Glomerular endothelial cell (primary cell): ENCODE measurements around the gene TSEN34. TPM values are rescaled to one million over a fixed set of nuclear protein-coding genes. Genes with fewer than 3 reads are reported as not detected.
"Not testable (repeated sequence)": the region's sequence is repeated elsewhere in the genome, so short reads cannot be mapped to it uniquely, and the experiment has no call there.

Experiments used
- DNase-seq: peaks from one replicate; pipeline ENCODE4 v3.0.0-alpha.2; 2011; ENCODE audit warnings: low read depth, low spot score; ENCODE audit errors: extremely low read depth
- total RNA-seq: library from RNA; depleted of rRNA; stranded (reverse); fragments of >200 nt; gene quantifications from 2 replicates; pipeline ENCODE4 v1.2.3, GENCODE V29; 2015

Gene TSEN34
- total RNA-seq, 1 donor from 2014 or later = 92.9 TPM

GRCh38 chr19:54230031-54230430 is 38.9 kb downstream of the TSEN34 start:
- no peak for DNase-seq

DNA sequence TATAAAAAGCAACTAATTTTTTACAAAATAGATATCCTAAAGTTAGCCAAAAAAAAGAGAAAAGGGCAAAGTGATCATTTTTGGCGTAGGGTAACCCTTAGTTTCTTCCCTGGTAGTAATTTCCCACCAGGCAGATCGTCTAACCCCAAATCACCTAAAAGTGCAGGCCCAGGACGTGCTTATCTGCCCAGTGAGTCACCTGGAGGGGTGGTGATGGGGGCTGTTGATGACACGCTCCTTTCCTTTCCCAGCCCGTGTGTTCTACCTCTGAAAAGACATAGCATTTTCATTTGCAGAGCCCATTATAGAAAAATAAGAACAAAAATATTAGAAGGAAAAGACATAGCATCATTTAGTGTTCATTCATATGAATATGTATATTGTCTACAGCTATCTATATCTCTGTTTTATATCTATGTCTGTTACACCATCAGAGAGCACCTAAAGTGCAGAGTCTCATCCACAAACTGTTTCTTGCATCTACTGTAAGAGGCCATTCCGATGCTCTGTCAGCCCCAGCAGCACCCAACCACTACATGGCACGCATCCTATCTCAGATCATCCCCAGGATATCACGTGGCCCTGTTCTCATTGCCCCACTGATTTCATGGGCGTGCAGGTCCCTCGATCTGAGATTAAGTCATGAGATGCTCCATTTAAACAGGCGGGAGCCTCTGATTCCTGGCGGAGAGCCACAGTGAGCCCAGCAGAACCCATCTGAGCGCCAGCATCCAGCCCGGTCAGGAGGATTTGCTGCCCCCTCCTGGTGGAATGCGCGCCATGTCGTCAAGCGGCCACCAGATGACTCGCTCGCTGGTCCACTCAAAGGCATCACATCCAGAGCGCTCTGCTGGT is 40.2 kb downstream of the TSEN34 start:
- no peak for DNase-seq

GRCh38 chr19:54233941-54234340 is 42.8 kb downstream of the TSEN34 start:
- no peak for DNase-seq

DNA sequence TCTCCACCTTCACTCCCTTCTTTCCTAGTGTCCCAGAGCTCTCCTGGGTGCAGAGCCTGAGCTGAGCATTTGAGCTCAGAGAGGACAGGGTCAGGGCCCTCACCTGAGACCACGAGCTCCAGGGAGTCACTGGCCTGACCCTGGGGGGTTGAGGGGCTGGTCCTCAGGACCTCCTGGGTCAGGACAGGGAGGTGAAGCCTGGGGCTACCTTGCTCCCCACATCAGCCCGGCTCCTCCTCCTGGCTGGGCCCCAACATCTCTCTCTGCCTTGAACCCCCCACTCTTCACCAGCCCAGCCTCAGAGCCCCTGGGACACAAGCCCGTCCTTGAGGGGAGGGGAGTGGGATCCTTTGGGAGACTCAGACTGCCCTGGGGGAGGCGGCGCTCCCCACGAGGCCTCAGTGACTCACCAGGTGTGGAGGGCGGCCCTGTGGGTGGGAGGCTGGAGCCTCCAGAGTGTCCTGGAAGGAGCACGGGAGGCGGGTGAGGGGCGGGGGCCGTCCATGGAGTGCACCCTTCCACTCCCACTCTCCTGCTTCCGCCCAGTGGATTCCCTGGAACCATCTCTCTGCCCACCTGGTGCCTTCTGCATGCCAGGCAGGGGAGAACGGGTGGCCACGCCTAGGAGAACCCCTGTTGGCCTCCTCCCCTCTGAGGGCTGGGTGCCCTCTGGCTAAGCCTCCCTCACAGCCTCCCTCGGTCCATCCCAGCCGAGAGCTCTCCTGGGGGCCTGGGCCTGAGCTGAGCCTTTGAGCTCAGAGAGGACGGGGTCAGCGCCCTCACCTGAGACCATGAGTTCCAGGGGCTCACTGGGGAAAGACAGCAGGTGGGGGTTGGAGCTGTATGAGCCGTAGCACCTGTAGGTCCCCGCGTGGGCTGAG is 48.6 kb downstream of the TSEN34 start:
- not testable (repeated sequence) for DNase-seq

DNA sequence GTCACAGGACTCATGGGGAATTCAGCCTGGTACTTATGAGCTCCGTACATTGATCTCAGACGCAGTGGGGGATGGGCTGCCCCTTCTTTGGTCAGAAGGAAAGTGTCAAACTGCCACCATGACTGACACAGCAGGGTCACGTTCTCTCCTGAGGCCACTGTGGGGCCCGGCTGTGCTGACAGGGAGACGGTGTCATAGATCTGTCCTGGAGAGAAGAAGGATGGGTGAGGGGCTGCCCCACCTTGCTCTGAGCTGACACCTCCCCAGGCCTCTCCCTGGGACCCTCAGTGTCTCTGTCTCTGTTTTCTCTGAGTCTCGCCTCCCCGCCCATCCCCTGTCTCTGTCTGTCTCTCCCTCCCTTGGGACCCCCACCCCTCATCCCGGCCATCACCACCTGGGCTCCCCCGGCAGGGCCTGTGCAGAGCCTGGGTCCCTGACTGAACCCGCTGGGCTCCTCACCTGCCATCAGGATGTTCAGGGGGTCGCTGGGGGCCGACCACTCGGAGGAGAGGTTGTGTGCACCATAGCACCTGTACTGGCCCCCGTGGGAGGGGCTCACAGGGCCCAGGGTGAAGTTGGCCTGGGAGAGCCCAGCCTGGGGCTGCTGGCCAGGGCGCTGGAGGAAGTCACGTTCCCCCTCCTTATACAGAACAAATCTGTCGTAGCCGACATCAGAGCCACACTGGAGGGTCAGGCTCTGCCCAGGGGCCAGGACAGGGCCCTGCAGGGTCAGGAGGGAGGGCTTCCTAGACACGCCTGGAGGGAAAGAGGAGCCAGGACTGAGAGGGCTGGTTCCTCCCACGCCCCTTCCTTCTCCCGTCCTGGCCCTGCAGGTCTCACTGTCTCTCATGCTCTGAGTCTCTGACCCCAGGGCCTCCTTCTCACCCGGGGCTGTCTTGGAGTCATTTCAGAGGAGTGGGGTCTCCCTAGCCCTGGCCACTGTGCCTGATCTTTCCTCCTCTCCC is 49.5 kb downstream of the TSEN34 start:
- DNase-seq = not testable (repeated sequence)

- not testable (repeated sequence) for DNase-seq
Observed at GRCh38 chr19:54242234-54242633, 51.1 kb downstream of the TSEN34 start.

DNA sequence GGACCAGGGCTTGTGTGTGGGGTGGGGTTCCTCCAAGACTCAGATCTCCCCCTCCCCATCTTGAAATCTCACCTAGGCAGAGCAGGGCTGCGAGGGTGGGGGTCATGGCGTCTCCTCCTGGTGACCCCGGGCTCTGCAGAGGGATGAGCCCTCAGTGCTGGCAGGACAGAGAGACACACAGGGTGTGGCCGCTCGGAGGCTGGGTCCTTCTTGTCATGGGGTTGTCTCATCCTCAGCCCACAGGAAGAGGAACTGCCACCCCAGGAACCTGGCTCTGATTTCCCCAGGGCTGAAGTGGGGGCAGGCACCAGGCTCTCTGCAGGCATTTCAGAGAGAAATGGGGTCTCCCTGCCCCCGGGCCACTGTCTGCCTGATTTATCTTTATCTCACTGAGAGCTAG is 51.5 kb downstream of the TSEN34 start, which contains the start of gene LILRA6:
Gene LILRA6, minus strand, starts transcription at position 145 of the 400 bp plus-strand sequence.
- not testable (repeated sequence) for DNase-seq

DNA sequence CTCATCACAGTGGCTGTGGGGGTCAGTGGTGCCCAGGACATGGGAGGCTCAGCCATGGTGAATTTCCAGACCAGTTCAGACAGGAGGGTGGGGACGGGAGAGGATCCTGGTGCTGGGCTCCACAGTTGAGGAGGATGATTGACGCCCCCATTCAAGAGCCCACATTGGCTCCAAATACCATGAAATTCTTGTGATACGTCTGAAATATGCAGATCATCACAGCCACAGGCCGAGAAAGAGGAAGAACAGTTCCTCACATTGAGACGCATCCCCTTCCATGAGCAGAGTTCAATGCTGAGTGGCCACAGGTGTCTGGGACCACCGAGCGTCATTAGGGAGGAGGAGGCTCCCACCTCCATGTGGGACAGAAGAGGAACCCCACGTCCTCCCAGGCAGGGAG is 52.7 kb downstream of the TSEN34 start:
- not testable (repeated sequence) for DNase-seq

Other genes with a start within 250 kb of the TSEN34 start
- 1.3 and 2.1 TPM in 2 replicates for gene CACNG8, start 228.4 kb upstream of the TSEN34 start, total RNA-seq
- 2.2 and 3.0 TPM in 2 replicates for gene CACNG6, start 199.7 kb upstream of the TSEN34 start, total RNA-seq
- gene VSTM1, start 127.4 kb upstream of the TSEN34 start, total RNA-seq = not detected in 2 replicates
- gene TARM1, start 109.9 kb upstream of the TSEN34 start, total RNA-seq = not detected in 2 replicates
- gene OSCAR, start 90.5 kb upstream of the TSEN34 start, total RNA-seq = not detected in 2 replicates
- gene NDUFA3, start 88.5 kb upstream of the TSEN34 start, total RNA-seq = 11.7 and 26.2 TPM in 2 replicates
- 58.5 and 63.2 TPM in 2 replicates for gene TFPT, start 75.7 kb upstream of the TSEN34 start, total RNA-seq
- 57.8 and 66.7 TPM in 2 replicates for gene PRPF31, start 75.6 kb upstream of the TSEN34 start, total RNA-seq
- gene CNOT3, start 53.5 kb upstream of the TSEN34 start, total RNA-seq = 19.6 and 29.5 TPM in 2 replicates
- 7.5 and 8.0 TPM in 2 replicates for gene LENG1, start 31.6 kb upstream of the TSEN34 start, total RNA-seq
- not detected in 2 replicates for gene TMC4, start 18.1 kb upstream of the TSEN34 start, total RNA-seq
- 354 and 361 TPM in 2 replicates for gene MBOAT7, start 1.7 kb upstream of the TSEN34 start, total RNA-seq
- 1,387 and 1,829 TPM in 2 replicates for gene RPS9, start 9.6 kb downstream of the TSEN34 start, total RNA-seq
- gene LILRB3, start 31.7 kb downstream of the TSEN34 start, total RNA-seq = not detected in 2 replicates
- not detected in 2 replicates for gene LILRA6, start 51.5 kb downstream of the TSEN34 start, total RNA-seq
- gene LILRB5, start 66.0 kb downstream of the TSEN34 start, total RNA-seq = not detected in 2 replicates
- not detected in 2 replicates for gene LILRB2, start 89.8 kb downstream of the TSEN34 start, total RNA-seq
- not detected in 2 replicates for gene LILRA5, start 121.9 kb downstream of the TSEN34 start, total RNA-seq
- not detected in 2 replicates for gene LILRA4, start 147.9 kb downstream of the TSEN34 start, total RNA-seq
- gene LAIR1, start 173.6 kb downstream of the TSEN34 start, total RNA-seq = not detected in 2 replicates
- not detected in 2 replicates for gene TTYH1, start 224.2 kb downstream of the TSEN34 start, total RNA-seq